ENCODE data around the gene MTMR3. TPM values are rescaled to one million over a fixed set of nuclear protein-coding genes. Genes with fewer than 3 reads are reported as not detected.

The MTMR3 gene
- total RNA-seq, 1 experiment from 2014 or later: 12.1 TPM

DNA sequence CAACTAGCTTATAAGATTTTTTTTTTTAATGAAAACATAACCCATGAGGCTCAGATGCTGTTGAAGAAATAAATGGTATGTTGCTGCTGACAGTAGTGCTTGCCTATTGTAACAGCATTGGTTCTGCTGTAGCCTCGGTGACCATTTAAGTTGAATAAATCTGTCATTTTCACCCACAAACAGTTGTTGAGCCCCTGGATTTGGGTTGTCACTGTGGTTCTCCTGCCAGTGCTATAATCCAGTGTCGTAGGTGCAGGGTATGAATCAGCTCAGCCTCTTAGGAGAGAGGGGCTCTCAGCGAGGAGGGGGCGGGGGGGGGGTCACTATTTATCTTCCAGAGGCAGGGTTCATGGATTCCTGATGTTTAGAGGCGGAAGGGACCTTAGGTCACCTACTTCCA is 147.4 kb downstream of the MTMR3 start:
- Histone ChIP-seq H3K4me3 (ENCODE audit: low read length) (no peak overlapping the region), H3K36me3 (ENCODE audit: low read depth, low read length) (peaks cover 6% of the 10 kb centered on the region), H3K9ac (ENCODE audit: low read length) (no peak overlapping the region), H3K79me2 (ENCODE audit: low read length) (no peaks in the 10 kb centered on the region), H3K4me1 (ENCODE audit: insufficient read depth, low read length) (peaks cover 7% of the 10 kb centered on the region), H3K9me3 (ENCODE audit: low read length) (no peaks in the 10 kb centered on the region), H3K4me2 (ENCODE audit: low read length) (no peak overlapping the region), H3K27me3 (ENCODE audit: low read length) (no peaks in the 10 kb centered on the region), H3K9me2 (replicated peaks; ENCODE audit: low read length) (no peaks in the 10 kb centered on the region), H3K27ac (ENCODE audit: low read length) (no peak overlapping the region), H3F3A (ENCODE audit: low read length, unreplicated experiment) (no peaks in the 10 kb centered on the region), H4K20me1 (ENCODE audit: low read length) (no peaks in the 10 kb centered on the region), H2AFZ (ENCODE audit: low read length) (no peak overlapping the region)
- DNase-seq: no peak
- ATAC-seq: no peak
- BruUV-seq (replicated peaks): no TSS peak
- intact Hi-C loops (cut with micrococcal nuclease): no loop called here
- ChIA-PET CTCF (no interaction called here), POLR2A (ENCODE audit: unreplicated experiment) (no interaction called here)
- no peak for TF ChIP-seq EZH2 (IDR thresholded peaks at IDR 0.05; ENCODE audit: low read length, unreplicated experiment)
- no peak for TF ChIP-seq EZH2phosphoT487 (IDR thresholded peaks at IDR 0.05; ENCODE audit: borderline replicate concordance, low read length)
- TF ChIP-seq, protein P1, sequence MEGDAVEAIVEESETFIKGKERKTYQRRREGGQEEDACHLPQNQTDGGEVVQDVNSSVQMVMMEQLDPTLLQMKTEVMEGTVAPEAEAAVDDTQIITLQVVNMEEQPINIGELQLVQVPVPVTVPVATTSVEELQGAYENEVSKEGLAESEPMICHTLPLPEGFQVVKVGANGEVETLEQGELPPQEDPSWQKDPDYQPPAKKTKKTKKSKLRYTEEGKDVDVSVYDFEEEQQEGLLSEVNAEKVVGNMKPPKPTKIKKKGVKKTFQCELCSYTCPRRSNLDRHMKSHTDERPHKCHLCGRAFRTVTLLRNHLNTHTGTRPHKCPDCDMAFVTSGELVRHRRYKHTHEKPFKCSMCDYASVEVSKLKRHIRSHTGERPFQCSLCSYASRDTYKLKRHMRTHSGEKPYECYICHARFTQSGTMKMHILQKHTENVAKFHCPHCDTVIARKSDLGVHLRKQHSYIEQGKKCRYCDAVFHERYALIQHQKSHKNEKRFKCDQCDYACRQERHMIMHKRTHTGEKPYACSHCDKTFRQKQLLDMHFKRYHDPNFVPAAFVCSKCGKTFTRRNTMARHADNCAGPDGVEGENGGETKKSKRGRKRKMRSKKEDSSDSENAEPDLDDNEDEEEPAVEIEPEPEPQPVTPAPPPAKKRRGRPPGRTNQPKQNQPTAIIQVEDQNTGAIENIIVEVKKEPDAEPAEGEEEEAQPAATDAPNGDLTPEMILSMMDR (conservative IDR thresholded peaks at IDR 0.05; ENCODE audit: low read depth, low read length): no peak

DNA sequence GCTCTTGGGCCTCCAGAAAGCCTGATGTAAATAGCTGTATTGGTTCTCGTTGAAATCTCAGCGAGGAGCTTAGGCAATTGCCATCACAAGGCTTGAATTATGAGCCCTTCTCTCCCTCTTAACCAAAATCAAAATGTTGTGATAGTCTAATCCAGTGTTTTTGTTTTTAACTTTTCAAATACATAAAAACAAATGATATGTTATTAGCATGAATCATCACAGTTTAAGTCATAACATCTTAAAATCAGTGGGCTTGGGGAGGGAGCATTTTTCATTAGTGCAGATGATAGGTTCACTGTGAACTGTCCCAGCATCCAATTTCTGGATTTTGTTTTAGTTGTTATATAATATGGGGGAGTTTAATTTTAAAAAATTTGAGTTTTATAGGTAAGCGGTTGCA is 148.4 kb downstream of the MTMR3 start:
- intact Hi-C loops (cut with micrococcal nuclease): no loop called here
- no peak overlapping the region for H3K4me3 ChIP-seq (ENCODE audit: low read length)
- no peaks in the 10 kb centered on the region for H3K36me3 ChIP-seq (ENCODE audit: low read depth, low read length)
- TF ChIP-seq EZH2phosphoT487 (IDR thresholded peaks at IDR 0.05; ENCODE audit: borderline replicate concordance, low read length) (no peak), EZH2 (IDR thresholded peaks at IDR 0.05; ENCODE audit: low read length, unreplicated experiment) (no peak)
- TF ChIP-seq, protein P1 (conservative IDR thresholded peaks at IDR 0.05; ENCODE audit: low read depth, low read length): no peak
- H3K9ac ChIP-seq (ENCODE audit: low read length): no peak overlapping the region
- H4K20me1 ChIP-seq (ENCODE audit: low read length): no peaks in the 10 kb centered on the region
- H3K9me2 ChIP-seq (replicated peaks; ENCODE audit: low read length): no peaks in the 10 kb centered on the region
- ATAC-seq (no peak), DNase-seq (no peak)
- BruUV-seq (replicated peaks): no TSS peak
- no peak overlapping the region for H2AFZ ChIP-seq (ENCODE audit: low read length)
- no peaks in the 10 kb centered on the region for H3K9me3 ChIP-seq (ENCODE audit: low read length)
- H3K4me1 ChIP-seq (ENCODE audit: insufficient read depth, low read length): peaks cover 8% of the 10 kb centered on the region
- ChIA-PET CTCF (no interaction called here), POLR2A (ENCODE audit: unreplicated experiment) (no interaction called here)
- H3K27ac ChIP-seq (ENCODE audit: low read length): no peak overlapping the region
- H3K79me2 ChIP-seq (ENCODE audit: low read length): no peaks in the 10 kb centered on the region
- H3K4me2 ChIP-seq (ENCODE audit: low read length): no peak overlapping the region
- H3F3A ChIP-seq (ENCODE audit: low read length, unreplicated experiment): no peaks in the 10 kb centered on the region
- no peaks in the 10 kb centered on the region for H3K27me3 ChIP-seq (ENCODE audit: low read length)

DNA sequence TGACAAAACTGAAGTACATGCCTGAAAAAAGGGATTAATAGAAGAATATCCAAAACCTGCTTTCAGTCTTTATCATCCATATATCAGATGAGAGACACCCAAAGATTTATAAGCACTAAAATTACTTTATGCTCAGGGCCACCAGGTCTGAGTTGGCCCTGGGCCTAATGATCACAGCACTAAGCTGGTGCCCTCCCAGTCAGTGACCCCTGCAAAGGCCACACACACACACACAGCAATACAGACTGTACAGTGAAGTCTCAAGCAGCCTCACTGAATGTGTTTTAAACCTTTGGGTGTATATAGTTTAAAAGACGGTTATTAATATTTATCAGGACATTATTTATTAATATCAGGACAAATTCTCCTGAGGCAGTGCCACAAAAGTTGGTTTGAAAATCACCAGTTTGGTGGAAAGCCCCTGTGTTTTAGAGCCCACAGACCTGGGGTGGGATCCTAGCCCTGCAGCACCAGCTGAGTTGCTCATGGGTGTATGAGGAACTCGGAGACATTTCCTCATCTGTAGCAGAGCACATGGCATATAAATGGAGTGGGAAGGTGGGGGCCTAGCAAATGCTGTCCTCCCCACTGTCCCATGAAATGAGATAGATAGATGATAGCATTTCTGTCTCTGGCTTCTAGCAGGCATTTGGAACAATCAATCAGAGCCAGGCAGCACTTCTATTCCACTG is 148.9 kb downstream of the MTMR3 start:
- Histone ChIP-seq H3K79me2 (ENCODE audit: low read length) (no peaks in the 10 kb centered on the region), H3K4me2 (ENCODE audit: low read length) (no peak overlapping the region), H3K9me2 (replicated peaks; ENCODE audit: low read length) (no peaks in the 10 kb centered on the region), H2AFZ (ENCODE audit: low read length) (no peak overlapping the region), H3K4me1 (ENCODE audit: insufficient read depth, low read length) (peaks cover 9% of the 10 kb centered on the region), H3K27ac (ENCODE audit: low read length) (no peak overlapping the region), H3K9me3 (ENCODE audit: low read length) (no peaks in the 10 kb centered on the region), H3F3A (ENCODE audit: low read length, unreplicated experiment) (no peaks in the 10 kb centered on the region), H3K36me3 (ENCODE audit: low read depth, low read length) (no peaks in the 10 kb centered on the region), H4K20me1 (ENCODE audit: low read length) (no peaks in the 10 kb centered on the region), H3K27me3 (ENCODE audit: low read length) (no peaks in the 10 kb centered on the region), H3K4me3 (ENCODE audit: low read length) (no peak overlapping the region), H3K9ac (ENCODE audit: low read length) (no peak overlapping the region)
- no TSS peak for BruUV-seq (replicated peaks)
- TF ChIP-seq, protein P1 (conservative IDR thresholded peaks at IDR 0.05; ENCODE audit: low read depth, low read length): no peak
- TF ChIP-seq EZH2phosphoT487 (IDR thresholded peaks at IDR 0.05; ENCODE audit: borderline replicate concordance, low read length) (no peak), EZH2 (IDR thresholded peaks at IDR 0.05; ENCODE audit: low read length, unreplicated experiment) (no peak)
- ChIA-PET POLR2A (ENCODE audit: unreplicated experiment) (no interaction called here), CTCF (no interaction called here)
- intact Hi-C loops (cut with micrococcal nuclease): no loop called here
- DNase-seq (no peak), ATAC-seq (no peak)

Measured in PC-3 (cell line).